Natural killer cell treated with Interleukin-12 subunit alpha and Interleukin-12 subunit beta and Interleukin-15 and Interleukin-18, amount 100 ng/mL, for 72 hours (primary cell): ENCODE data around the gene ACHE. TPM values are rescaled to one million over a fixed set of nuclear protein-coding genes. Genes with fewer than 3 reads are reported as not detected.
"Not testable (repeated sequence)": the region's sequence is repeated elsewhere in the genome, so short reads cannot be mapped to it uniquely, and the experiment has no call there.

Experiments used
- ATAC-seq, 2 donors: fragments of 150-1000 bp; cut with Tn5 transposase in 1 of 2; sonication (Bioruptor Pico), chemical (Tn5 transposase) in 1 of 2; 2 replicates each; pipeline ENCODE4 v1.10.0; 2021
- DNase-seq: peaks from one replicate; pipeline ENCODE4 v3.0.0; 2022; ENCODE audit warnings: low spot score
- H3K27ac Mint-ChIP-seq, 2 donors: 1 replicate in 1 of 2; 2 replicates in 1 of 2; pipeline ENCODE4 v1.8.0; 2022; ENCODE audit warnings: mixed read lengths in 2 of 2, mild to moderate bottlenecking in 1 of 2, moderate library complexity in 1 of 2
- H3K27me3 Mint-ChIP-seq, 2 donors: 1 replicate in 1 of 2; 2 replicates in 1 of 2; pipeline ENCODE4 v1.8.0; 2022; ENCODE audit warnings: mixed read lengths in 2 of 2
- H3K36me3 Mint-ChIP-seq: one replicate; pipeline ENCODE4 v1.8.0; 2022; ENCODE audit warnings: mixed read lengths
- H3K4me1 Mint-ChIP-seq, 2 donors: 1 replicate in 1 of 2; 2 replicates in 1 of 2; pipeline ENCODE4 v1.8.0; 2022; ENCODE audit warnings: low read depth in 2 of 2, mixed read lengths in 2 of 2, mild to moderate bottlenecking in 1 of 2
- H3K4me3 Mint-ChIP-seq: one replicate; pipeline ENCODE4 v1.8.0; 2022; ENCODE audit warnings: mixed read lengths
- H3K9me3 Mint-ChIP-seq: 2 replicates; pipeline ENCODE4 v1.8.0; 2022; ENCODE audit warnings: mixed read lengths
- total RNA-seq, 2 donors: library from RNA; stranded (reverse); gene quantifications; one replicate each; pipeline ENCODE4 v1.2.3, GENCODE V29; 2022

The ACHE gene
- total RNA-seq, 2 donors from 2014 or later = 0.64 to 0.73 TPM

GRCh38 chr7:100854899-100855298 lies 40.8 kb downstream of the ACHE start:
- H3K9me3 Mint-ChIP-seq, H3K36me3 Mint-ChIP-seq, H3K4me3 Mint-ChIP-seq, ATAC-seq, H3K27ac Mint-ChIP-seq, DNase-seq, H3K27me3 Mint-ChIP-seq: not testable (repeated sequence)
- peaks cover 17 to 18% of the 10 kb centered on the region in 2 donors for H3K4me1 Mint-ChIP-seq

GRCh38 chr7:100854146-100854895 lies 41.4 kb downstream of the ACHE start:
- peak overlapping the region; percentile 94 for H3K4me3 Mint-ChIP-seq
- peaks cover 17 to 18% of the 10 kb centered on the region in 2 donors for H3K4me1 Mint-ChIP-seq
- no peaks in the 10 kb centered on the region for H3K36me3 Mint-ChIP-seq
- DNase-seq = no peak
- H3K9me3 Mint-ChIP-seq = no peaks in the 10 kb centered on the region
- ATAC-seq = no peak
- no peaks in the 10 kb centered on the region for H3K27me3 Mint-ChIP-seq
- H3K27ac Mint-ChIP-seq = peak overlapping the region in 1 of 2 donors; percentile 19

GRCh38 chr7:100852048-100852872 lies 43.4 kb downstream of the ACHE start, which contains the start of gene SLC12A9:
Gene SLC12A9, plus strand, starts transcription at chr7:100852713. Its CDS starts 1,485 bp downstream, at chr7:100854198.
- no peaks in the 10 kb centered on the region for H3K9me3 Mint-ChIP-seq
- DNase-seq = peak; percentile 91
- H3K27ac Mint-ChIP-seq = peak within 1 kb of the TSS; percentile 35 to 72
- ATAC-seq = peak; percentile 99
- peaks cover 17% of the 10 kb centered on the region in 2 donors for H3K4me1 Mint-ChIP-seq
- no peaks in the 10 kb centered on the region for H3K27me3 Mint-ChIP-seq
- no peaks in the 10 kb centered on the region for H3K36me3 Mint-ChIP-seq
- peak within 1 kb of the TSS; percentile 94 for H3K4me3 Mint-ChIP-seq

GRCh38 chr7:100847360-100847759 lies 48.3 kb downstream of the ACHE start:
- no peaks in the 10 kb centered on the region for H3K27me3 Mint-ChIP-seq

GRCh38 chr7:100840470-100841100 lies 55.1 kb downstream of the ACHE start:
- DNase-seq = no peak
- peaks cover 3 to 10% of the 10 kb centered on the region in 2 donors for H3K4me1 Mint-ChIP-seq
- H3K27ac Mint-ChIP-seq = no peak overlapping the region
- H3K4me3 Mint-ChIP-seq = no peak overlapping the region
- H3K36me3 Mint-ChIP-seq = no peaks in the 10 kb centered on the region
- H3K27me3 Mint-ChIP-seq = no peaks in the 10 kb centered on the region
- ATAC-seq = no peak
- no peaks in the 10 kb centered on the region for H3K9me3 Mint-ChIP-seq

More at GRCh38 chr7:100847360-100847759, 48.3 kb downstream of the ACHE start:
- H3K4me3 Mint-ChIP-seq = no peak overlapping the region
- DNase-seq (no peak), ATAC-seq (no peak)
- no peak overlapping the region for H3K27ac Mint-ChIP-seq
- H3K4me1 Mint-ChIP-seq = peaks cover 7 to 8% of the 10 kb centered on the region in 2 donors
- H3K9me3 Mint-ChIP-seq = no peaks in the 10 kb centered on the region
- H3K36me3 Mint-ChIP-seq = no peaks in the 10 kb centered on the region

Other genes starting within 250 kb of the ACHE start
- gene ACTL6B, start 239.4 kb downstream of the ACHE start, total RNA-seq = not detected
- gene GNB2, start 222.1 kb downstream of the ACHE start, total RNA-seq = 100 to 1,000 TPM; 345 to 348 TPM
- 10 to 100 TPM; 28.5 to 72.1 TPM for gene GIGYF1, start 201.6 kb downstream of the ACHE start, total RNA-seq
- 10 to 100 TPM; 46.6 to 64.9 TPM for gene POP7, start 189.8 kb downstream of the ACHE start, total RNA-seq
- gene EPO, start 175.4 kb downstream of the ACHE start, total RNA-seq = not detected
- not detected for gene ZAN, start 162.3 kb downstream of the ACHE start, total RNA-seq
- gene EPHB4, start 68.4 kb downstream of the ACHE start, total RNA-seq = 1 to 10 TPM; 1.2 to 3.0 TPM
- gene SLC12A9, start 43.2 kb downstream of the ACHE start, total RNA-seq = 10 to 100 TPM; 32.7 to 38.7 TPM
- 1 to 10 TPM; 2.7 to 7.4 TPM for gene TRIP6, start 28.5 kb downstream of the ACHE start, total RNA-seq
- 100 to 1,000 TPM; 212 to 391 TPM for gene SRRT, start 20.8 kb downstream of the ACHE start, total RNA-seq
- 1 to 10 TPM; 1.8 to 6.0 TPM for gene UFSP1, start 6.2 kb downstream of the ACHE start, total RNA-seq
- gene MUC3A, start 53.6 kb upstream of the ACHE start, total RNA-seq = not detected
- gene MUC12, start 73.7 kb upstream of the ACHE start, total RNA-seq = not detected
- not detected for gene MUC17, start 124.2 kb upstream of the ACHE start, total RNA-seq
- 10 to 100 TPM; 54.8 to 73.7 TPM for gene TRIM56, start 189.6 kb upstream of the ACHE start, total RNA-seq
- not detected for gene SERPINE1, start 231.2 kb upstream of the ACHE start, total RNA-seq